Cardiac fibroblast (primary cell): ENCODE data around the gene LSR.

ENCODE experiments used
- DNase-seq, 2 donors: peaks; one replicate each; pipeline versions ENCODE4 v3.0.0 to v3.0.0-alpha.2; 2010; ENCODE audit warnings: low read depth in 2 of 2
- H3K4me3 ChIP-seq, 2 donors: replicated peaks in 1 of 2; 1 replicate in 1 of 2; 2 replicates in 1 of 2; pipeline ENCODE4 v1.5.1; 2011; ENCODE audit warnings: low read depth in 2 of 2, low read length in 2 of 2, mild to moderate bottlenecking in 2 of 2, moderate library complexity in 1 of 2
- TF ChIP-seq, protein P1 (sequence below): IDR thresholded peaks from one replicate; pipeline ENCODE4 v1.5.1; 2011; ENCODE audit warnings: low read depth, mild to moderate bottlenecking, low read length, inconsistent platforms

LSR gene

DNA sequence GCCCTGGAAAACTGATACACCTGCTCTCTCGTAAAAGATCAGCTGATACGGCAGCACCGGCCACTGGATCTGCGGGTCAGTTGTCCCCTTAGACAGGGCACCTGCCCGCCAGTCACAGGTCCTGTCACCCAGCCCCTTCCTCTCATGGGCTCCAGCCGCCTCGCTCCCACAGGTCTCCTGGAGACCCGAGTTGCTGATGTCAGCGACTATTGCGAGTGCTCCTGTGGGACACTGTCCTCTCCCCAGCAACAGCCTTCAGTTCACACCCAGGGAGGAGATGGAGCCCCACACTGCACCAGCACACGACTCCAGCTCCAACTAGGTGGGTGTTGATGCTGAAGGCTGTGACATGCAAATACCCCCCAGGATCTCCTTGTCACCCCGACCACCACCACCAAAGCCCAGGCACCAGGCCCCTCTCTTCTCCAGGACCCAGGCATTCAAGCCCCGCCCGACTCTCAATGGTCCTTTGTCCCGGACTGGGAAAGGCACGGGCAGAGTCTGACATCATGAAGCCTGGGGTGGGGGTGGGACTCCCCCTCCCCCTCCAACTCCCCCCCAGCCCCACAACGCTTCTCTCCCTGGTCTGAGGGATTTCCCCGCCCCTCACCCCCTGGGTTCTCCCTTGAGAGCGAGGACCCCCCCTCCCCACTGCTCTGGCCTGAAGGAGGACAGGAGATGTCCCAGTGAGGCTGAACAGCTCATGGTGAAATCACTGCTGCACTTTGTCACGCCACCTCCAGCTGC lies 41.8 kb downstream of the LSR start:
- no peak for DNase-seq
- H3K4me3 ChIP-seq: no peak overlapping the region
- TF ChIP-seq, protein P1, sequence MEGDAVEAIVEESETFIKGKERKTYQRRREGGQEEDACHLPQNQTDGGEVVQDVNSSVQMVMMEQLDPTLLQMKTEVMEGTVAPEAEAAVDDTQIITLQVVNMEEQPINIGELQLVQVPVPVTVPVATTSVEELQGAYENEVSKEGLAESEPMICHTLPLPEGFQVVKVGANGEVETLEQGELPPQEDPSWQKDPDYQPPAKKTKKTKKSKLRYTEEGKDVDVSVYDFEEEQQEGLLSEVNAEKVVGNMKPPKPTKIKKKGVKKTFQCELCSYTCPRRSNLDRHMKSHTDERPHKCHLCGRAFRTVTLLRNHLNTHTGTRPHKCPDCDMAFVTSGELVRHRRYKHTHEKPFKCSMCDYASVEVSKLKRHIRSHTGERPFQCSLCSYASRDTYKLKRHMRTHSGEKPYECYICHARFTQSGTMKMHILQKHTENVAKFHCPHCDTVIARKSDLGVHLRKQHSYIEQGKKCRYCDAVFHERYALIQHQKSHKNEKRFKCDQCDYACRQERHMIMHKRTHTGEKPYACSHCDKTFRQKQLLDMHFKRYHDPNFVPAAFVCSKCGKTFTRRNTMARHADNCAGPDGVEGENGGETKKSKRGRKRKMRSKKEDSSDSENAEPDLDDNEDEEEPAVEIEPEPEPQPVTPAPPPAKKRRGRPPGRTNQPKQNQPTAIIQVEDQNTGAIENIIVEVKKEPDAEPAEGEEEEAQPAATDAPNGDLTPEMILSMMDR: no peak

DNA sequence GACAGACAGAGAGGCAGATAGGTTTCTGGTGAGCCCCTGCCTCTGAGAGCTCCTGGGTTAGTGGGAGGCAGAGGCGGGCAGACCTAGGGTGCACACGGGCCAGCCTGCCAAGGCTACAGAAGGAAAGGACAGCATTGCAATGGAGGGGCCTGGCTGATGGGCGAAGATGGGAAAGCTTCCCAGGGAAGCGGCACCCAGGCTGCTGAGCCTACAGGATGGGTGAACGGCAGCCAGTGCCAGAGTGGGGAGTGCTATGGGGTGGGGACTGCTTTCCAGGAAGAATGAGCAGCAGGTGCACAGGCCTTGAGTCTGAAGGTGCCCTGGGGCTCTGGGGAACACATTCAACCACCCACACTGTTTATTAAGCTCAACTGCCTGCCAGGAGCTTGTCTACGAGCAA lies 42.5 kb downstream of the LSR start:
- TF ChIP-seq, protein P1: no peak
- no peak overlapping the region for H3K4me3 ChIP-seq
- DNase-seq: no peak

DNA sequence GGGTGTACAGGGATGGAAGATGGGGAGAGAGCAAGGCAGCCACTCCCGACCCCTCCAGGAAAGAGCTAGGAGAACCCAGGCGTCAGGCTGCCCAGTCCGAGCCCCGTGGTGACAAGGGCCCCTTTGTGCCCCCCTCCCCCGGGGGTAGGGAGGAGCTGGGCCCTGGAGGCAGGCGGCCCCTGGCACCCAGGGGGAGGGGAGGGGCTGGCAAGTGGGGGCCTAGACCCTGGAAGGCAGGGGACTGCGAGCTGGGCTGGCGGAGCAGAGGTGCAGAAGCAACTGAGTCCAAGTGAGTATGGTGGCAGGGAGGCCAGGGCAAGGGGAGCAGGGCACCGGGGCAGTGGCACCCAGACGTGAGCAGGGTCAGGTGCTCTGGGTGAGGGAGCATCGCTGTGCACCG lies 43.1 kb downstream of the LSR start, which contains the start of gene MAG:
Gene MAG, plus strand, starts transcription at position 246 of the 400 bp plus-strand sequence. CDS start 3,248 bp downstream, outside the sequence.
- TF ChIP-seq, protein P1: no peak
- no peak within 1 kb of the TSS for H3K4me3 ChIP-seq
- DNase-seq: no peak

DNA sequence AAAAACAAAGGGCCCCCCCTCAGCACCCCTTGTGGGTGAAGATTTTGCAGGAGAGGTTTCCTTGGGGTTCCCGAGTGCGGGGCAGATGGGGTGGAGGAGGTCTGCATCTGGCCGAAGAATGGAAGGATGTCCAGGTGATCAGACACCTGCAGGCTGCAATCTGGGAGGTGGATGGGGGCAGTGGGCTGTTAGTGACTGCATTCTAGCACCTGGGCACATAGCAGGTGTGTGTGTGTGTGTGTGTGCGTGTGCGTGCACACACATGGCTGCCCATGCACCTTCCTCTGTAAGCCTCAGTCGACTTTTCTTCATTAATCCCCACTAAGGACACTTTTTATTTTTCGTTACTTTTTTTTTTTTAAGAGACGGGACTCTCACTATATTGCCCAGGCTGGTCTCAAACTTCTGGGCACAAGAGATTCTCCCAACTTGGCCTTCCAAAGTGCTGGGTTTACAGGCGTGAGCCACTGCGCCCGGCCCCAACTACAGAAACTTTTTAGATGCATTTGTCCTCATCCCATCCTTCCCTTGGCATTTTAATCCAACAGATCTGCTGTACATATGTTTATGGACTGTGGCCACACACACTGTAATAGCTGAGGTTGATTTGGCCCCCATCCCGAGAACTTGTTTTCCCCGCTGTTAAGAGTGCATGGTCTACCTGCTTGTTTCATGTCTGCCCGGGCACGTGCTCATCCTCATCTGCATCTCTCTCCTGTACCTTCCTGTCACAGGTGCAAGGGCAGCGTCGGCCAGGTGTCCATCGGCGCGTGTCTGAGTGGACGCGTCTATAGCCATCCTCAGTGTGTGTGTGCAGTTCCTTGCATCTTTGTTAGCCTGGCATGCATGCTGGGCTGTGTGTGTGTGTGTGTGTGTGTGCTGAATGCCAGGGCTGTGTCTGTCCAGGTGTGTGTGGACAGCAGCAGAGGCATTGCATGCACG lies 43.9 kb downstream of the LSR start:
- DNase-seq: no peak
- TF ChIP-seq, protein P1: no peak
- H3K4me3 ChIP-seq: no peak overlapping the region

DNA sequence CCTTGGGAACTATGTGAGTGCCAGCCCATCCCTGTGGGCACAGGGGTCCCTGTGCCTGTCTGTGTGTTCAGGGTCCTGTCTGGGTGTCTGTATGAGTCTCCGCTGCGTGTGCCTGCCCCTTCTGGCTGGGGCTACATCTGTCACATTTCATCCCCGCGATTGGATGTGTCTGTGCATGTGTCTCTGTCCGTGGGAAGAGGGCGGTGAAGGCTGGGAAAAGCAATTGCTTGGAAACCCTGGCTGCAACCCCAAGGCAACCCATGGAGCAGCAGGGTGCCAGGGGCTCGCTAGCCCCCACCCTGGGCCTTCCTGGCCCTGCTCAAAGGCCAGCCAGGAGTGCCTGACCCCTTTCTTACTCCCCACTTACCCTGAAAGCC lies 44.5 kb downstream of the LSR start:
- no peak overlapping the region for H3K4me3 ChIP-seq
- TF ChIP-seq, protein P1: no peak

DNA sequence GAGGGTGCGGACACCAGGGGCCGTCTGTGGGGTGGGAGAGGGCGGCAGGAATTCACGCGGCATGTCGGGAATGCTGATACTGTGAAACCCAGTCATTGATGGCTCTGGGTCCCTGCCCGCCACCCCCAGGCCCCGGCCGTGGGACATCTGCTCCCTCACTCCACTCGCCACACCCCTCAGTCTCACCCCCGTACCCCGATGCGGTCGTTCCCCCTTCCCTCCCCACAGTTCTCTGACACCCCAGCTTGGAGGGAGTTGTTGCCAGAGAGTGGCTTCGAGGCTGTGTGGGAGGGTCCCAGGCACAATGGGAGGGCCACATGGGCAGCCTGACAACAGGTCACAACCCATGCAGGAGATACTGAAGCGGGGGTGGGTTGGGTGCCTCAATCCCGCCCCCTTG lies 45.0 kb downstream of the LSR start:
- no peak overlapping the region for H3K4me3 ChIP-seq
- TF ChIP-seq, protein P1: no peak
- no peak for DNase-seq

More for the DNA sequence above, 44.5 kb downstream of the LSR start:
- DNase-seq: no peak
